ENCODE data around the gene PARN.

DNA sequence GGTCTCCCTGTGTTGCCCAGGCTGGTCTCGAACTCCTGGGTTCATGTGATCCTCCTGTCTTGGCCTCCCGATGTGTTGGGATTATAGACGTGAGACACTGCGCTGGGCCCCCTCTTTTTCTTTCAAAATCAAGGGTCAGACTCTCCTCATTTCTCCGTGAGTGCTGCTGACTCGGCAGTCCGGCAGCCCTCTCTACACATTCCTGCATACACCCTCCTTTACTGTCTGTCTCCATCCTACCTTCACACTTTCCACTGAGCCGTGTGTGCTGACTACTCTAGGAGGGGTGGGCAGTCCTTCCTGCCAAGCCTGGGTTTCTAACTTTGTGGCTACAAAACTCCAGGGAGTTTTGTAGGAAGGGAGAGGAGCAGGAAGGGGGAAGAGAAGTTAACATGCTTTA, 195.2 kb downstream of the PARN start:
- TF ChIP-seq, protein P1, sequence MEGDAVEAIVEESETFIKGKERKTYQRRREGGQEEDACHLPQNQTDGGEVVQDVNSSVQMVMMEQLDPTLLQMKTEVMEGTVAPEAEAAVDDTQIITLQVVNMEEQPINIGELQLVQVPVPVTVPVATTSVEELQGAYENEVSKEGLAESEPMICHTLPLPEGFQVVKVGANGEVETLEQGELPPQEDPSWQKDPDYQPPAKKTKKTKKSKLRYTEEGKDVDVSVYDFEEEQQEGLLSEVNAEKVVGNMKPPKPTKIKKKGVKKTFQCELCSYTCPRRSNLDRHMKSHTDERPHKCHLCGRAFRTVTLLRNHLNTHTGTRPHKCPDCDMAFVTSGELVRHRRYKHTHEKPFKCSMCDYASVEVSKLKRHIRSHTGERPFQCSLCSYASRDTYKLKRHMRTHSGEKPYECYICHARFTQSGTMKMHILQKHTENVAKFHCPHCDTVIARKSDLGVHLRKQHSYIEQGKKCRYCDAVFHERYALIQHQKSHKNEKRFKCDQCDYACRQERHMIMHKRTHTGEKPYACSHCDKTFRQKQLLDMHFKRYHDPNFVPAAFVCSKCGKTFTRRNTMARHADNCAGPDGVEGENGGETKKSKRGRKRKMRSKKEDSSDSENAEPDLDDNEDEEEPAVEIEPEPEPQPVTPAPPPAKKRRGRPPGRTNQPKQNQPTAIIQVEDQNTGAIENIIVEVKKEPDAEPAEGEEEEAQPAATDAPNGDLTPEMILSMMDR (IDR thresholded peaks at IDR 0.05), result no peak
- TF ChIP-seq SIN3A (IDR thresholded peaks at IDR 0.05; ENCODE audit: borderline replicate concordance, insufficient read depth, low read depth, low read length) (no peak), REST (IDR thresholded peaks at IDR 0.05; ENCODE audit: insufficient read depth in 1 of 2, low read depth in 2 of 2, low read length in 1 of 2) (no peak)
